ENCODE data around the gene PLCL1.
"Not testable (repeated sequence)": the region's sequence is repeated elsewhere in the genome, so short reads cannot be mapped to it uniquely, and the experiment has no call there.

The PLCL1 gene

DNA sequence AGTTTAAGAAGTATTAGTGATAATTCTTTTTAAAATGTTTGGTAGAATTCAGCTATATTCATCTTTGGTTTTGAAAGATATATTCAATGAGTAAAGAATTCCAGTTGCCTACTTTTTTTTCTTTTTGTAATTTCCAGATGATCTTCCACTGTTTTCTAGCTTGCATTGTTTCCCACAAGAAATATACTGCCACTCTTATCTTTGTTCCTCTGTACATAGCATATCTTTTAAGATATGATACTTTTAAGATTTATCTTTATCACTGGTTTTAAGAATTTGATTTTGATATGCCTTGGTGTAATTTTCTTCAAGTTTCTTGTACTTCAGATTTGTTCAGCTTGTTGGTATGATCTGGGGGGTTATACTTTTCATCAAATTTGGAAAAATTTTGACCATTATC, 374.4 kb downstream of the PLCL1 start:
- no peak for DNase-seq (ENCODE audit: low read depth)

DNA sequence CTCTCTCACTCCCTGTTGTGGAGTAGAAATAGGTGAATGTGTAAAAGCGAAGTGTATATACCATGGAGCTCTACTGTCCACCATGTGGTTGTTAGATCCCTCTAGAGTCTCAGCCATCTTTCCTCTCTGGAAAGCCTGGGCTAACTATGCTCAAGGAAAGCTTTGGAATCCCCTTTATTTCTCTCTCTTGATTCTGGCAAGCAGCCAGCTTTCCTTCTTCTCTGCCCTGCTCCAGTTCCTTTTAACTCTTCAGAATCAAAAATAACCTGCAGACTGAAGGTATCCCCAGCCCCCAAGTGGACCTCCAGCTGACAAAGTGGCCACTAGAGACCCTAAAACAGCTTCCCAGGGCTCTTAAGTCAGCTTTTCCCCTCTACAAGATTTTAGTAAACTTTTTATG, 381.9 kb downstream of the PLCL1 start:
- DNase-seq (ENCODE audit: low read depth), result no peak

DNA sequence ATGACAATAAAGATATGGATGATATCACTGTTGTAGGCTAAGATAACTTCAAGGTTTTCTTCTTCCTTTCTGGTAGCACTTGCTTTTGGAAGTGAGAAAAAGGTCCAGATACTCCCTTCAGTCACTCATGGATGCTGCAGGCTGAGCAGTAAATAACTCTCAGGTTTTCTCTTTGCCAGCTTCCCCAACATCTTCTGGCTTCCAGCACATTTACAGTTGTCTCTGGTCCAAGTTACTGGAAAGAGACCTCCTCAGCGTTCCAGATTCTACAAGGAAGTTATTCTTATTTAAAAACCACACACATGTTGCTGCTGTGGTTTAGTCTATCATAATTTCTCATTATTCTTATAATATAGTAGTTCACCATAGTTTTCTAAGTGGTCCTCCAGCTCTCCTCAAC, 383.4 kb downstream of the PLCL1 start:
- no peak for DNase-seq (ENCODE audit: low read depth)

DNA sequence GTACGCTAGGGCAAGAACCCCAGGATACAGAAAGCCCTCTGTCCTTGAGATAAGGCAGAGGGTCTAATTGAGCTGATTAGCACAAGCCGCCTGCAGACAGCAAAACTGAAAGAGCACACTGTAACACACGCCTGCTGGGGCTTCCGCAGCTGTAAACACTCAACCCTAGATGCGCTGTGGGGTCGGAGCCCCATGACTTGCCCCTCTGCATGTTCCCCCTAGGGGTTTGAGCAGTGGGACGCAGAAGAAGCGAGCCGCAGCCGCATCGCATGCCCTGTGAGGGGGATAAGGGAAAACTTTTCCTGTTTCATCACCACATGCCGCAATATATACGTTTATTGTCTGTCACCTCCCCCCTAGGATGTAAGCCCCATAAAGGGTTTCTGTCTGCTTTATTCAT, 384.6 kb downstream of the PLCL1 start:
- no peak for DNase-seq (ENCODE audit: low read depth)

DNA sequence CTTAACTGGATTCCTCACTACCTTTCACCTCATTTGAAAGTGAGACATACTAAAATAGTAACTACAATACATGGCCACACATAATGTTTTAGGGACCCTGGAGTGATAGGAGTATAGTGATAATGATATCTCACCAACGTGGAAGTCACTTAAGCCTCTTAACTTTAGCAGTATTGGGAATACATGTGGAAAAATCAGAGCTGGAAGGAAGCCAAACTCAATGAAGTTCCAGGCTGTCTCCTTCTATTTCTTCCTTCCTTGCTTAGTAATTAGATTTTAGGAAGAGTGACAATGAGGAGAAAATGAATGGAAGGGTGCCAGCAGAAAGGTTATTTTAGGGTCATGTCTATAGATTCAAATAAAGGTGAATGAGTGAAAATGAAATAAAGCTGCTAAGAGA, 387.3 kb downstream of the PLCL1 start:
- no peak for DNase-seq (ENCODE audit: low read depth)

DNA sequence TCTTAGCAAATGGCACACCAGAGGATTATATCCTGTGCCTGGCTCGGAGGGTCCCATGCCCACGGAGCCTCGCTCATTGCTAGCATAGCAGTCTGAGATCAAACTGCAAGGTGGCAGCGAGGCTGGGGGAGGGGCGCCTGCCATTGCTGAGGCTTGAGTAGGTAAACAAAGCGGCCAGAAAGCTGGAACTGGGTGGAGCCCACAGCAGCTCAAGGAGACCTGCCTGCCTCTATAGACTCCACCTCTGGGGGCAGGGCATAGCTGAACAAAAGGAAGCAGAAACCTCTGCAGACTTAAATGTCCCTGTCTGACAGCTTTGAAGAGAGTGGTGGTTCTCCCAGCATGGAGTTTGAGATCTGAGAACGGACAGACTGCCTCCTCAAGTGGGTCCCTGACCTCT, 392.2 kb downstream of the PLCL1 start:
- not testable (repeated sequence) for DNase-seq (ENCODE audit: low read depth)
